Kidney tubule cell (primary cell): ENCODE results near the gene KRT32.

Experiments used
- DNase-seq: peaks from one replicate; pipeline ENCODE4 v3.0.0-alpha.2; 2018; ENCODE audit warnings: low spot score

The KRT32 gene

GRCh38 chr17:41466988-41467387, at the start of gene KRT32:
Gene KRT32, minus strand, starts transcription at chr17:41467386. Its CDS starts 61 bp downstream, at chr17:41467325.
- no peak for DNase-seq

- DNase-seq: no peak
Observed at GRCh38 chr17:41516830-41517283, 49.7 kb upstream of the KRT32 start.

- DNase-seq: no peak
Observed at GRCh38 chr17:41516147-41516829, 49.1 kb upstream of the KRT32 start.

- no peak for DNase-seq
Observed at GRCh38 chr17:41513168-41513547, 46.0 kb upstream of the KRT32 start.

- no peak for DNase-seq
Observed at GRCh38 chr17:41512546-41513167, 45.5 kb upstream of the KRT32 start.

GRCh38 chr17:41511716-41512115, 44.5 kb upstream of the KRT32 start:
- no peak for DNase-seq

- no peak for DNase-seq
Observed at GRCh38 chr17:41511116-41511515, 43.9 kb upstream of the KRT32 start.

GRCh38 chr17:41510251-41511065, 43.3 kb upstream of the KRT32 start:
- DNase-seq: peak; percentile 80

- DNase-seq: peak; percentile 9
Observed at GRCh38 chr17:41507315-41507880, 40.2 kb upstream of the KRT32 start.

- DNase-seq: peak; percentile 49
Observed at GRCh38 chr17:41505809-41506767, 38.9 kb upstream of the KRT32 start.

GRCh38 chr17:41505007-41505808, 38.0 kb upstream of the KRT32 start, which contains the start of gene KRT13:
Gene KRT13, minus strand, starts transcription at chr17:41505612. Its CDS starts 62 bp downstream, at chr17:41505550.
- DNase-seq: no peak

GRCh38 chr17:41504246-41504977, 37.2 kb upstream of the KRT32 start:
- no peak for DNase-seq

- DNase-seq: no peak
Observed at GRCh38 chr17:41503202-41503601, 36.0 kb upstream of the KRT32 start.

GRCh38 chr17:41500131-41500911, 33.1 kb upstream of the KRT32 start:
- DNase-seq: peak; percentile 95

GRCh38 chr17:41499714-41500113, 32.5 kb upstream of the KRT32 start:
- DNase-seq: no peak

- peak; percentile 33 for DNase-seq
Observed at GRCh38 chr17:41498276-41498675, 31.1 kb upstream of the KRT32 start.

GRCh38 chr17:41496803-41497484, 29.8 kb upstream of the KRT32 start:
- DNase-seq: peak; percentile 96

- DNase-seq: peak; percentile 79
Observed at GRCh38 chr17:41494524-41494923, 27.3 kb upstream of the KRT32 start.
